Esophagus squamous epithelium (tissue), 4 donors: Measurements from ENCODE around the gene GPN3.

Source experiments
- POLR2A ChIP-seq, 4 donors: fragments of 450-650 bp; IDR thresholded peaks; one replicate each; pipeline ENCODE4 v1.6.1; 2017; ENCODE audit warnings: antibody characterized with exemption in 4 of 4, mild to moderate bottlenecking in 4 of 4, moderate library complexity in 3 of 4
- TF ChIP-seq, protein P1 (sequence below), 6 experiments: fragments of 450-650 bp in 4 of 6; fragments of 200-600 bp in 2 of 6; sonication (generic) in 2 of 6; IDR thresholded peaks; one replicate each; pipeline ENCODE4 v1.5.1; 2016 to 2019; ENCODE audit warnings: antibody characterized with exemption in 6 of 6, mild to moderate bottlenecking in 4 of 6, moderate library complexity in 4 of 6

DNA sequence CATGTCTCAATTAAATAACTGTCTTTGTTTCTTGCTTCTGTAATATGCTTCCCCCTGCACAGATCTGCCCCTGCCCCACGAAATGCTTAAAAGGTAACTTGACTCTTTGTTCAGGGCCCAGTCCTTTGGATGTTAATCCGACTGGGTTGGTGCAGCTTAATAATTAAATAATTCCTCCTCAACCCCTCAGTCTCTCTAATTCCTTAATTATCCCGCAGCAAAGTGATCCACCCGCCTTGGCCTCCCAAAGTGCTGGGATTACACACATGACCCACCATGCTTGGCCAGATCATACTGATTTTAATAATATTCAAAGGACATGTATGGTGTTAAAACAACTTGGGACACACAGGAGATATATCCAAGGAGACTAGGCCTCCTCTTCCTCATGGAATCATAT is 46.4 kb downstream of the GPN3 start:
- TF ChIP-seq, protein P1, sequence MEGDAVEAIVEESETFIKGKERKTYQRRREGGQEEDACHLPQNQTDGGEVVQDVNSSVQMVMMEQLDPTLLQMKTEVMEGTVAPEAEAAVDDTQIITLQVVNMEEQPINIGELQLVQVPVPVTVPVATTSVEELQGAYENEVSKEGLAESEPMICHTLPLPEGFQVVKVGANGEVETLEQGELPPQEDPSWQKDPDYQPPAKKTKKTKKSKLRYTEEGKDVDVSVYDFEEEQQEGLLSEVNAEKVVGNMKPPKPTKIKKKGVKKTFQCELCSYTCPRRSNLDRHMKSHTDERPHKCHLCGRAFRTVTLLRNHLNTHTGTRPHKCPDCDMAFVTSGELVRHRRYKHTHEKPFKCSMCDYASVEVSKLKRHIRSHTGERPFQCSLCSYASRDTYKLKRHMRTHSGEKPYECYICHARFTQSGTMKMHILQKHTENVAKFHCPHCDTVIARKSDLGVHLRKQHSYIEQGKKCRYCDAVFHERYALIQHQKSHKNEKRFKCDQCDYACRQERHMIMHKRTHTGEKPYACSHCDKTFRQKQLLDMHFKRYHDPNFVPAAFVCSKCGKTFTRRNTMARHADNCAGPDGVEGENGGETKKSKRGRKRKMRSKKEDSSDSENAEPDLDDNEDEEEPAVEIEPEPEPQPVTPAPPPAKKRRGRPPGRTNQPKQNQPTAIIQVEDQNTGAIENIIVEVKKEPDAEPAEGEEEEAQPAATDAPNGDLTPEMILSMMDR (IDR thresholded peaks at IDR 0.05) = no peak
- TF ChIP-seq POLR2A (IDR thresholded peaks at IDR 0.05) = no peak
